Activated effector memory CD4-positive, alpha-beta T cell treated with anti-CD3 and anti-CD28 coated beads, Interleukin-2, amount 50 U/mL, for 16 hours (primary cell): ENCODE measurements around the gene ATP7A.
"Not testable (repeated sequence)": the region's sequence is repeated elsewhere in the genome, so short reads cannot be mapped to it uniquely, and the experiment has no call there.

Experiments
- DNase-seq: peaks from one replicate; pipeline ENCODE4 v3.0.0-alpha.2; 2020

ATP7A gene

DNA sequence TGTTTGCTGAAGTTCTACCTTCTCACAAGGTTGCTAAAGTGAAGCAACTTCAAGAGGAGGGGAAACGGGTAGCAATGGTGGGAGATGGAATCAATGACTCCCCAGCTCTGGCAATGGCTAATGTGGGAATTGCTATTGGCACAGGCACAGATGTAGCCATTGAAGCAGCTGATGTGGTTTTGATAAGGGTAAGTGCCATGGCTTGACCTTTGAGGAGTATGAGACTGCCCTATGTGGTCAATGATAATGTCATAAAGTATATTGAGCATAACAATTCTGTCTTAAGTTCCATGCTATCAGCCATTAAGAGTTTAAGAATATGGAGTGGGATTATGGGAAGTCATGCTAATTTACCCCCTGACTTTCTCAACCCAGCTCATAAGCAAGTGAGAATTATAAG is 132.1 kb downstream of the ATP7A start:
- no peak for DNase-seq

DNA sequence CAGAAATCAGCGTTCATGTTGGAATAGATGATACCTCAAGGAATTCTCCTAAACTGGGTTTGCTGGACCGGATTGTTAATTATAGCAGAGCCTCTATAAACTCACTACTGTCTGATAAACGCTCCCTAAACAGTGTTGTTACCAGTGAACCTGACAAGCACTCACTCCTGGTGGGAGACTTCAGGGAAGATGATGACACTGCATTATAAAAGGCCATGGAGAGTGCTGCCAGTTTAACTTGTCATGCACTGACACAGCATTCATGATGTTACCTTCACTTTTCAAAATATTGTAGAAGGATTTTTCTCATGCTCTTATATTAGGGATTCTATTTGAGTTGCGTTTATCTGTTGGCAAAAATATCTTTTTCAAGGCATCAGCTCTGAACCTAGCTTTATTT is 135.9 kb downstream of the ATP7A start:
- DNase-seq = no peak

DNA sequence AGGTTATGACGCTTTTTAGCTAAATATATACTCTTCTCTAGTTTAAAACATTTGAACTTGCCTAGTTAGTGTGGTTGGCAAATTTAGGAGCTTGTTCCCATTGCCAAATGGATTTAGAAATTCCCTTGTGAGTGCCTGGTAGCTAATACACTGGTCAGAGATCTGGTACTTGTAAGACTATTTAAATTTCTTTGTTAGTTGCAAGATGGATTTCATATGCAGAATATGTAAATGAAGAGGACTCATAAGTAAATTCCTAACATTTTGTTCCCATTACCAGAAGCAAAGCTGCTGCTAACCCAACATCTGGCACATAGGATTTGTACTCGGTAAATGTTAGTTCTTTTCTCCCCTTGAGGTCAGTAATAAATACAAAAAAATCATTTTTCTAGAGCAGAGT is 137.6 kb downstream of the ATP7A start:
- no peak for DNase-seq

DNA sequence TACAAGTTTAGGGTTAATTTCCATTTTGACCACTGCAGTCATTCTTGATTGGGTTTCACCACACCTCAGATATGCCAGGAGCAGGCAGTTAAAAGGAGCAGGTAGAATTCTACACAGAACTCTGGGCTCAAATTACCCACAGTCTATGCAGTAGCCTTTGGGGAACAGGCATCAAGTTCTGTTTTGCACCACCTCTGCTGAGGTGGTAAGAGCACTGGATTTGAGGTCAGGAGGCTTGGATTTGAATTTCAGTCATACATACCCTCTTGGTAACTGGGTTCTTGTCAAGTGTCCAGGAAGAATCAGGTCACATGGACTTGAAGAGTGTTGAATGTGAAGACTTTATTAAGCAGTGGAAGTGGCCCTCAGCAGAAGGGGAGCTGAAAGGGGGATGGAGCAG is 153.2 kb downstream of the ATP7A start:
- no peak for DNase-seq

DNA sequence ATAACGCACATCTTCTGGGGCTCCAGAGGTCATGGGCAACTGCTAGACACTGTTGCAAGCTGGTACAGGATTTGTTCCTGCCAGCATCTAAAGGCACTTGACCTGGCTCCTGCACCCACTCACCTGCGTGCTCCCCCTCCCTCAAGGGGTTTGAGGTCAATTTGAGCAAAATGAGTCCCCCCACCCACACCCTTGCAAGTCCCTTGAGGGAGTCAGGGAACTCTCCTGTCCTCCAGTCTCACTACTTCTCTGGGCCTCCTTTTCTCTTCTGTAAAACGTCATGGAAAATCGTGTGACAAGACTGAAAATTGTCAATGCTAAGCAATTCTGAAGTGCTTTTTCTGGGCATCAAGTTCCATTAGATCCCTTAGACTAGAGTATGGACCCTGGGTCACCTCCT is 153.7 kb downstream of the ATP7A start:
- DNase-seq = no peak

DNA sequence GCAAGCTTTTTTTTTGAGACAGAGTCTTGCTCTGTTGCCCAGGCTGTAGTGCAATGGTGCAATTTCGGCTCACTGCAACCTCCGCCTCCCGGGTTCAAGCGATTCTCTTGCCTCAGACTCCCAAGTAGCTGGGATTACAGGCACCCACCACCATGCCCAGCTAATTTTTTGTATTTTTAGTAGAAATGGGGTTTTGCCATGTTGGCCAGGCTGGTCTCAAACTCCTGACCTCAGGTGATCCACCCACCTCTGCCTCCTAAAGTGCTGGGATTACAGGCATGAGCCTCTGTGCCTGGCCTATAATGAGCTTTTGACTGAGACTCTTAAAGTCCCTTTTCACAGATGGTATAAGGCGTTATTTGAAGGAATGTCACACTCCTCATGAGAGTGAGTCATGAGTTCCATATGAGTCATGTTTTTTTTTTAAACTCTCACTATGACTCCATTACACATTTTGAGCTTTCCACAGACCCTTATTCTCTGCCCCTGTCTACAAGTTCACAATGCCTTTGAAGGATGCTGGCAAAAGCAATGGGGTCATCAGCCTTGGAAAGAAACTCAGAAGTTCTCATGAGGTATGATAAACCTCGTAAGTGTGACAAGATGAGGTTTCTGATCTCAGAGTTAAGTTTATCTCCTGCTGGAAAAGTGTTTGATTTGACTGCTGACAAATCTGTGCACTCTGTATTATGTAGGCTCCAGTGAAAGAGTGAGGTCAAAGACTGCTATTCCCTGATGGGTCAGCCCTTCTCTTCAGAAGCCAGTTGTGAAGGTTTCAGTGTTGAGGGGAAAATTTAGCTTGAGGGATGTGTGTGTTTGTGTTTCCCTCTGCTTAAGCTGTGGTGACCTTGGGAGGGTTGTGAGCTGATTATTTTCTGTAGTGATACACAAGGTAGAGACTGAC is 154.5 kb downstream of the ATP7A start:
- DNase-seq = not testable (repeated sequence)

DNA sequence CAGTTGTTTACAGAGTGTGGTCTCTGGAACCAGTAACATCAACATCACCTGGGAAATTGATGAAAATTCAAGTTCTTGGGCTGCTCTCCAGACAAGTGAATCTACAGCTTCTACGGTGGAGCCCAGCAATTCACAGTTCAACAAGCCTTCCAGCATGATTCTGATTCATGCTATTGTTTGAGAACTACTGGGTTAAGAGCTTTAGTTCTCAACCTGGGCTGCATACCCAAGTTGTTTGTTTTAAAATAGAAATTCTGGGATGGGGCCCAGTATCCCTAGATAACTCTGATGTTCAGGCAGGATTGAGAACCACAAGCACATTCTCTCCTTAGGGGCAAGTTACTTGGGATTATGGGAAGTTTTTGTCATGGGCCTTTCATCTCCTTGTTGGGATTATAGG is 155.6 kb downstream of the ATP7A start:
- DNase-seq = no peak

DNA sequence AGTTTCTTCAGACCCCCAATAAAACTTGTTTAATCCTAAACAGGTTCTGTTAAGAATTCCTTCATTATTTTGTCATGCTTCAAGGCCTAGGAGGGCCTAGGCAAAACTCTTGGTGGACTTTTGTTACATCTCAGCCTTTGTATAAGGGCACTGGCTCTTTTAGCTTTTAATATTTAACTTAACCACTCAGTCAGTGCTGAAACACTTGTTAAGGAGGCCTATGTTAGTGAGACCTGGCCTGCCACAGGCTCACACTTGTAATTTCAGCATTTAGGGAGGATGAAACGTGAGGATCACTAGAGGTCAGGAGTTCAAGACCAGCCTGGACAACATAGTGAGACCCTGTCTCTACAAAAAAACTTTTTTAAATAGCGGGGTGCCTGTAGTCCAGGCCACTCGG is 160.8 kb downstream of the ATP7A start:
- no peak for DNase-seq

DNA sequence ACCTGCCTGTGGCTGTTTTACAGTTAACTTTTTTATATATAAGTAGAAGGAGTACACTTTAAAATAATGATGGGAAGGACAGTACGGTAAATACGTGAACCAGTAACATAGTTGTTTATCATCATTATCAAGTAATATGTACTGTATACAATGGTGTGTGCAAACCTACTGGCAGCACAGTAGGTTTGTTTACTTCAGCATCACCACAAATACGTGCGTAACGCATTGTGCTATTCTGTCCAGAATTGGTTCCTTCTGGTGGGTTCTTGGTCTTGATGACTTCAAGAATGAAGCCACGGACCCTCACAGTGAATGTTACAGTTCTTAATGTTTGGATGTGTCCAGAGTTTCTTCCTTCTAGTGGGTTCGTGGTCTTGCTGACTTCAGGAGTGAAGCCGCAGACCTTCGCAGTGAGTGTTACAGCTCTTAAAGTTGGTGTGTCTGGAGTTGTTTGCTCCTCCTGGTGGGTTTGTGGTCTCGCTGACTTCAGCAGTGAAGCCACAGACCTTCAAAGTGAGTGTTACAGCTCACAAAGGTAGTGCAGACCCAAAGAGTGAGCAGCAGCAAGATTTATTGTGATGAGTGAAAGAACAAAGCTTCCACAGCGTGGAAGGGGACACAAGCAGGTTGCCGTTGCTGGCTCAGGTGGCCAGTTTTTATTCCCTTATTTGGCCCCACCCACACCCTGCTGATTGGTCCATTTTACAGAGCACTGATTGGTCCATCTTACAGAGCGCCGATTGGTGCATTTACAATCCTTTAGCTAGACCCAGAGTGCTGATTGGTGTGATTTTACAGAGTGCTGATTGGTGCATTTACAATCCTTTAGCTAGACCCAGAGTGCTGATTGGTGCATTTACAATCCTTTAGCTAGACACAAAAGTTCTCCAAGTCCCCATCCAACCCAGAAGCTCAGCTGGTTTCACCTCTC is 162.9 kb downstream of the ATP7A start:
- DNase-seq = not testable (repeated sequence)

DNA sequence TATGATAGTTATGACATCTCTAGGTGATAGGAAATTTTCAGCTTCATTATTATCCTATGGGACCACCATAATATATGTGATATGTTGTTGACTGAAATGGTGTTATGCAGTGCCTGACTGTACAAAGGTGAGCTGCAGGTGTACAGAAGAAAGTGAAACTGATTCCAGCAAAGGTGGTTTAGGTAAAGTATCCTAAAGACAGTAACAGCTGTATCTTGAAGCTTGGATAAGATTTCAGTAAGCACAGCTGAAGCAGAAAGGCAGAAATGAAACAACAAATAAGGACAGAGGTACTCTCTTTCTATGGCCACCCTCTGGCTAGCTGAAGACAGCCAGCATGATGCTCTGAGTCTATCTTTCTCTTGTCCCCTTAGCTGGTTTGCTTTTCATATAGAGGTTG is 163.6 kb downstream of the ATP7A start:
- DNase-seq = no peak

DNA sequence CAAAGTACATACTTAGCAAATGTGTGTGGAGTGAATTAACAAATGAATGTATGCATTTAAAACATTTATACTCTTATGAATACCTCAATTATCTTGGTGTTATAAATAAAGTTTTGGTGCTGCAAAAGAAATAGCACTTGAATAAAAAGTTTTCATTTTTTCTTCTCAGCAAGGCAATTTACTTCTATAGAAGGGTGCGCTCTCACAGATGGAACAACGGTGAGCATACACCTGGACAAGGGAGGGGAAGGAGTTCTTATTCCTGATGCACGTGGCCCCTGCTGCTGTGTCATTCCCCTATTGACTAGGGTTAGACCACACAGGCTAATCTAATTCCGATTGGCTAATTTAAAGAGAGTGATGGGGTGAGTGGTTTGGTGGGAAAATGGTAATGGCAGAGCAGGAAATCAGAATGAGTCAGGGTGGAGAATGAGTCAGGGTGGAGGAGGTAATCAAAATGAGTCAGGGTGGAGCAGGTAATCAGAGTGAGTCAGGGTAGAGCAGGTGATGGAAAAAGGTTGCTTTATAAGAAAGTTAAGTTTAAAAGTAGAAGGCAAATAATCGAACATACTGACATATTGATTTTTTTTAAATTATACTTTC is 165.4 kb downstream of the ATP7A start:
- no peak for DNase-seq

DNA sequence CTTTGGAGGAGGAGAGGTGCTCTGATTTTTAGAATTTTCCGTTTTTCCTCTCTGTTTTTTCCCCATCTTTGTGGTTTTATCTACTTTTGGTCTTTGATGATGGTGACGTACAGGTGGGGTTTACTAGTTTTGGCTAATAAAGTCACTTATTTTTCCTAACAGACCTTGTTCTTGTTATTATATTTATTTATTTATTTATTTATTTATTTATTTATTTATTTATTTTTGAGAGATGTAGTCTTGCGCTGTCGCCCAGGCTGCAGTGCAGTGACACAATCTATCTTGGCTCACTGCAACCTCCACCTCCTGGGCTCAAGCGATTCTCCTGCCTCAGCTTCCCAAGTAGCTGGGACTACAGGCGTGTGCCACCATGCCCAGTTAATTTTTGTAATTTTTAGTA is 170.9 kb downstream of the ATP7A start:
- not testable (repeated sequence) for DNase-seq

DNA sequence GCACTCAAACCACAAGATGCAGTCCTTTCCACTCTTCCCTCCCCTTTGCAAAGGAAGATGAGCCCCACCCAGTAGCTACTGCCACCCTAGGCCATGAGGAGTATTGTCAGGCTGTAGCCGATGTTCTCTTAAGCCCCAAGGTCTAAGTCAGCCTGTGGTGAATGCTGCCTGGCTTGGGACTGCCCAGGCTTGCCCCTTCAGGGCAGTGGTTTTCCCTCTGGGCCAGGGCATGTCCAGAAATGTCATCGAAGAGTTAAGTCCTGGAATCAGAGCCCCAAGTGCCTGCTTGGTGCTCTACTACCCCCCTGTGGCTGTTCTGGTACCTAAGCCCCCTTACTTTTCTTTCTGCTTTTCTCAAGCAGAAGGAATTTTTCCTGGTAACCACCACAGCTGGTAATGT is 181.8 kb downstream of the ATP7A start:
- no peak for DNase-seq

DNA sequence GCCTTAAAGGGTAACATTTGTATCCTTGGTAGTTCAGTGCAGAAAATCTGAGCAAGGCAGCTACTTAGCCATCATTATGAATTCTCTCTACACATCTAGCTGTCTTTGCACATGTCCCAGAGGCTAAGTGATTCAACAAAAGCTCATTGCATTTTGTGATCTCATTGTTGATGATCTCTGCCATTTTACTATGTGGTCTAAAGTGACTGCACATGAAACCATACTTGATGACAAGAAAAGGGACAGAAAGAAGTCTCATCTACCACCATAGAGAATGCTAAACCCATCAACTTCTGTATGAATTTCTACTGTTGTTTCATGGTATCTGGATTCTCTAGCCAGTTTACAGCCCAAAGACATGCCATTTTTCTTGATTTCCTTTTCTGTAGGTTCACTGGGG is 187.6 kb downstream of the ATP7A start:
- no peak for DNase-seq
